Choroid plexus epithelial cell (primary cell): ENCODE data around the gene PTPRE.

ENCODE experiments used
- DNase-seq: peaks from one replicate; pipeline ENCODE4 v3.0.0-alpha.2; 2010; ENCODE audit warnings: low read depth
- H3K4me3 ChIP-seq: 2 replicates; pipeline ENCODE4 v1.5.1; 2011; ENCODE audit warnings: low read depth, mild to moderate bottlenecking, control low read depth, low read length, moderate library complexity
- CTCF ChIP-seq: conservative IDR thresholded peaks from 2 replicates; pipeline ENCODE4 v1.5.1; 2011; ENCODE audit warnings: low read depth, mild to moderate bottlenecking, control low read depth, inconsistent platforms, low read length, moderate library complexity

Gene PTPRE

GRCh38 chr10:127951861-127952574 is 45.1 kb downstream of the PTPRE start:
- DNase-seq, result no peak
- H3K4me3 ChIP-seq, result no peak overlapping the region
- TF ChIP-seq CTCF, result no peak

GRCh38 chr10:127952575-127952869 is 45.6 kb downstream of the PTPRE start:
- no peak for DNase-seq
- TF ChIP-seq CTCF, result no peak
- H3K4me3 ChIP-seq, result no peak overlapping the region

- TF ChIP-seq CTCF, result no peak
- no peak for DNase-seq
These were observed 46.0 kb downstream of the PTPRE start for GRCh38 chr10:127952918-127953317.

GRCh38 chr10:127953876-127954275 is 47.0 kb downstream of the PTPRE start:
- TF ChIP-seq CTCF, result no peak
- no peak for DNase-seq
- H3K4me3 ChIP-seq, result no peak overlapping the region

More at GRCh38 chr10:127952918-127953317, 46.0 kb downstream of the PTPRE start:
- H3K4me3 ChIP-seq, result no peak overlapping the region

GRCh38 chr10:127959428-127959827 is 52.5 kb downstream of the PTPRE start:
- TF ChIP-seq CTCF, result no peak
- no peak overlapping the region for H3K4me3 ChIP-seq
- DNase-seq, result no peak

GRCh38 chr10:127961071-127961470 is 54.2 kb downstream of the PTPRE start:
- no peak overlapping the region for H3K4me3 ChIP-seq
- no peak for TF ChIP-seq CTCF
- DNase-seq, result no peak

- no peak for DNase-seq
- no peak overlapping the region for H3K4me3 ChIP-seq
- no peak for TF ChIP-seq CTCF
These were observed 55.3 kb downstream of the PTPRE start for GRCh38 chr10:127962205-127962604.
